ENCODE data around the gene PGBD1. TPM values are rescaled to one million over a fixed set of nuclear protein-coding genes. Genes with fewer than 3 reads are reported as not detected.

The PGBD1 gene
- total RNA-seq, 2 donors from 2014 or later, result 7.3 to 8.3 TPM

DNA sequence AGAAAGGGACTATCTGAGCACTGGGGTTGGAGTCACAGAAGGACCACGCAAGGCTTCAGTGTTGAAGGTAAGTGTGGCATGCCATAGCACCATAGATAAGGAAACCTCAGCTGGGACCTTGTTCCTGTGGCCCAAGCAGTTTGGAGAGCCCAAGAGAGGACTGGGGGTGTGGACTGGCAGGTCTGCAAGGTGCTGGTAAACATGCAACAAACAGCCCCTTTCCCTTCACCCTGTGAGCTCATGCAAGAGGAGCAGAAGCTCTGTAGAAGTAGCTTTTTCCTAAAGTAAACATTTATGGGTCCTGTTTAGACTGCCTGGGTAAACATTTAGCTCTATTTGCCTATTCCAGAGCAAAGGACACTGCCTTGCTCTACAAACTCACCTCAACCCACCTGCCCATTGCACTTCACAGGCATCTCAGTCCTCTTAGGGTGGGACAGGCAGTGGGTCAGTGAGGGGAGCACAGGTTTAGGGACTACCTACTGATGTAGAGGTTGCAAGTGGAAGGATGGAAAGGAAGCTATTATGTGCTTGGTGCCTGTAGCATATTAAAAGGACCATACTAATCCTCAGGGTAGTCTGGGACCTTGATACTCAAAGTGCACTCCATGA is 42.5 kb downstream of the PGBD1 start:
- peaks cover 19% of the 10 kb centered on the region for H3K9me3 ChIP-seq
- peaks cover 27% of the 10 kb centered on the region for H3K36me3 ChIP-seq
- no peak overlapping the region for H3K27ac ChIP-seq

DNA sequence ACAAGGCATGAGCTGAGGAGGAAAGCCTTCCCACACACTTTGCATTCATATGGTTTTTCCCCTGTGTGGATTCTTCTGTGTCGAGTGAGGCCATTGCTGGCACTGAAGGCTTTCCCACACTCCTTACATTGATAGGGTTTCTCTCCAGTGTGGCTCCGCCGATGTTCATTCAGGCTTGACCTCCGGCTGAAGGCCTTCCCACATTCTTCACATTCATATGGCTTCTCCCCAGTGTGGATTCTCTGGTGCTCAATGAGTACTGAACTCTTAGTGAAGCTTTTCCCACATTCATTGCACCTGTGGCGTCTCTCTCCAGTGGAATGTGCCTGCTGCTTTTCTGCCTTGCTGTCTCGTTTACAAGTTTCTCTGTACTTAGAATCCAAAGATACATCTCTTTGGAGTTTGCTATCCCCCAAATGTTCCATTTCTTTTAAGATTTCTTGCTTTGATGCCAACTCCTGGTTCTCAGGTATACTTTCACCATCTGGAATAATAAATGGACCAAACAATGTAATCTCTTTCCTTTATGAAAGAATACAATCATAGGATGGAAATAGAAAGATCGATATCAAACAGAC is 45.1 kb downstream of the PGBD1 start:
- Histone ChIP-seq H3K4me3 (no peak overlapping the region), H3K27ac (no peak overlapping the region), H3K4me1 (ENCODE audit: control insufficient read depth in 1 of 2, low read depth in 2 of 2) (no peaks in the 10 kb centered on the region), H3K9me3 (peaks cover 20% of the 10 kb centered on the region), H3K36me3 (peaks cover 33% of the 10 kb centered on the region), H3K27me3 (replicated peaks; ENCODE audit: insufficient read depth) (no peaks in the 10 kb centered on the region)
- TF ChIP-seq, protein P1, sequence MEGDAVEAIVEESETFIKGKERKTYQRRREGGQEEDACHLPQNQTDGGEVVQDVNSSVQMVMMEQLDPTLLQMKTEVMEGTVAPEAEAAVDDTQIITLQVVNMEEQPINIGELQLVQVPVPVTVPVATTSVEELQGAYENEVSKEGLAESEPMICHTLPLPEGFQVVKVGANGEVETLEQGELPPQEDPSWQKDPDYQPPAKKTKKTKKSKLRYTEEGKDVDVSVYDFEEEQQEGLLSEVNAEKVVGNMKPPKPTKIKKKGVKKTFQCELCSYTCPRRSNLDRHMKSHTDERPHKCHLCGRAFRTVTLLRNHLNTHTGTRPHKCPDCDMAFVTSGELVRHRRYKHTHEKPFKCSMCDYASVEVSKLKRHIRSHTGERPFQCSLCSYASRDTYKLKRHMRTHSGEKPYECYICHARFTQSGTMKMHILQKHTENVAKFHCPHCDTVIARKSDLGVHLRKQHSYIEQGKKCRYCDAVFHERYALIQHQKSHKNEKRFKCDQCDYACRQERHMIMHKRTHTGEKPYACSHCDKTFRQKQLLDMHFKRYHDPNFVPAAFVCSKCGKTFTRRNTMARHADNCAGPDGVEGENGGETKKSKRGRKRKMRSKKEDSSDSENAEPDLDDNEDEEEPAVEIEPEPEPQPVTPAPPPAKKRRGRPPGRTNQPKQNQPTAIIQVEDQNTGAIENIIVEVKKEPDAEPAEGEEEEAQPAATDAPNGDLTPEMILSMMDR (IDR thresholded peaks at IDR 0.05), result no peak
- ATAC-seq (ENCODE audit: insufficient number of reproducible peaks, low FRiP score, low read depth) (no peak), DNase-seq (ENCODE audit: low spot score) (no peak)

More for the DNA sequence above, 42.5 kb downstream of the PGBD1 start:
- H3K4me1 ChIP-seq (ENCODE audit: control insufficient read depth in 1 of 2, low read depth in 2 of 2), result no peaks in the 10 kb centered on the region
- TF ChIP-seq, protein P1 (IDR thresholded peaks at IDR 0.05), result no peak
- H3K4me3 ChIP-seq, result no peak overlapping the region
- no peaks in the 10 kb centered on the region for H3K27me3 ChIP-seq (replicated peaks; ENCODE audit: insufficient read depth)
- DNase-seq (ENCODE audit: low spot score), result no peak
- ATAC-seq (ENCODE audit: insufficient number of reproducible peaks, low FRiP score, low read depth), result no peak

- Histone ChIP-seq H3K9me3 (peaks cover 20% of the 10 kb centered on the region), H3K27ac (no peak overlapping the region), H3K27me3 (replicated peaks; ENCODE audit: insufficient read depth) (no peaks in the 10 kb centered on the region), H3K4me3 (no peak overlapping the region), H3K36me3 (peaks cover 29% of the 10 kb centered on the region), H3K4me1 (ENCODE audit: control insufficient read depth in 1 of 2, low read depth in 2 of 2) (peaks cover 3% of the 10 kb centered on the region in 2 donors)
- TF ChIP-seq, protein P1 (IDR thresholded peaks at IDR 0.05), result no peak
- DNase-seq (ENCODE audit: low spot score), result no peak
- no peak for ATAC-seq (ENCODE audit: insufficient number of reproducible peaks, low FRiP score, low read depth)
Measured at GRCh38 chr6:28330041-28330440, 48.7 kb downstream of the PGBD1 start.

DNA sequence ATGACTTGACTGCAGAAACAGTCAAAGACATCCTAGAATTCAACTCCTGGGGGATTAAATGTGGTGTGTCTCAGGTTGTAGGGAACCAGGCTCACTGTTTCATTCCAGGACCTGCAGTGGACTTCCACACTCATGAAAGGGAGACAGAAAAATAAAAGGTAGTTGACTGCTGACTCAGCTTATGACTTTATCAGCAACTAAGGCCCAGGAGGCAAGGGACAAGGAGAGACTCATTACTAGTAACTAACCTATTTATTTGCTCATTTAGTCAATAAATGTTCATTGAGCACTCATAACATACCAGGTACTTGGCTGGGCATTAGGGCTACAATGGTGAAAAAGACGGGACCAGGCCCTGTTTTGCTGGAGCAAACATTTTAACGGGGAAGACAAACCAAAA is 51.7 kb downstream of the PGBD1 start:
- H3K27ac ChIP-seq, result no peak overlapping the region

DNA sequence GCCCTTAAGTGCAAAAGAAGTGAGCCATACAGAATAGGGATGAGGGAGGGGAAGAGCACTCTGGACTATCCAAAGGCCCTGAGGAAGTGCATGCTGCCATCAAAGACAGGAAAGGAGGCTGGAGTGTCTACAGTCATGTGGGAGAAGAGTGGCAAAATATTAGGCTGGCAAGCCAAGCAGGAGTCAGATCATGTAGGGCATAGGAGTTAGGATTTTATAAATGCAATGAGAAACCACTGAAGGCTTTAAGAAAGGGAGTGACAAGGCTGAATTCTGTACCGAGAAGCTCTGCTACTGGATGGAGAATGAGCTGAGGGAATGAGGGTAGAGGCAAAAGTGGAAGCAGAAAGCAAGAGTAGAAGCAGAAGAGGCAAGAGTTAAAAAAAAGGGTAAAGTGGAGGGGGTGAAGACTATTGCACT is 52.2 kb downstream of the PGBD1 start:
- peaks cover 2% of the 10 kb centered on the region for H3K9me3 ChIP-seq
- no peak overlapping the region for H3K4me3 ChIP-seq
- peak overlapping the region; percentile 12 to 92 for H3K27ac ChIP-seq
- peaks cover 8 to 12% of the 10 kb centered on the region in 2 donors for H3K4me1 ChIP-seq (ENCODE audit: control insufficient read depth in 1 of 2, low read depth in 2 of 2)
- no peak for DNase-seq (ENCODE audit: low spot score)
- H3K27me3 ChIP-seq (replicated peaks; ENCODE audit: insufficient read depth), result no peaks in the 10 kb centered on the region
- ATAC-seq (ENCODE audit: insufficient number of reproducible peaks, low FRiP score, low read depth), result no peak
- TF ChIP-seq, protein P1 (IDR thresholded peaks at IDR 0.05), result no peak
- peaks cover 7% of the 10 kb centered on the region for H3K36me3 ChIP-seq

More for the DNA sequence above, 51.7 kb downstream of the PGBD1 start:
- H3K4me1 ChIP-seq (ENCODE audit: control insufficient read depth in 1 of 2, low read depth in 2 of 2), result peaks cover 8 to 12% of the 10 kb centered on the region in 2 donors
- DNase-seq (ENCODE audit: low spot score) (no peak), ATAC-seq (ENCODE audit: insufficient number of reproducible peaks, low FRiP score, low read depth) (no peak)
- H3K27me3 ChIP-seq (replicated peaks; ENCODE audit: insufficient read depth), result no peaks in the 10 kb centered on the region
- H3K36me3 ChIP-seq, result peaks cover 7% of the 10 kb centered on the region
- peaks cover 2% of the 10 kb centered on the region for H3K9me3 ChIP-seq
- no peak overlapping the region for H3K4me3 ChIP-seq
- TF ChIP-seq, protein P1 (IDR thresholded peaks at IDR 0.05), result no peak

All from thoracic aorta (tissue), 2 donors.